Measurements from ENCODE around the gene PTPRK.

PTPRK gene

DNA sequence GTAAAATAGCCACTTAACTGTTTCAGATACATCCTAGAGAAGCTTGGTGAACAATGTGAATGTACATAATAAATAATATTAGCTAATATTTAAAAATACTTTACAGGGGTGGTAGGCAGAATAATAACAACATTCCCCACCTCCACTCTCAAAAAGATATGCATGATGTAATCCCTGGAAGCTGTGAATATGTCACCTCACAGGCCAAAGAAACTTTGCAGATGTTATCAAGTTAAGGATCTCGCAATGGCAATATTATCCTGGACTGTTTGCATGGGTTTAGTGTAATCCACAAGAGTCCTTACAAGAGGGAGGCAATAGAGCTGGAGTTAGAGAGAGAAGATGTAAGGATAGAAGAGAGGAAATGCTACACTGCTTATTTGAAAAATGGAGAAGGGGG, 7.0 kb upstream of the PTPRK start:
- in situ Hi-C loops (cut with HindIII; ENCODE audit: low sequenced_read_pairs) = no loop called here
- no peak overlapping the region for H3K4me3 ChIP-seq (ENCODE audit: low read depth, low read length)
- DNase-seq (ENCODE audit: low read depth, low spot score) = no peak
- TF ChIP-seq CTCF (IDR thresholded peaks at IDR 0.05; ENCODE audit: low read depth, low read length) = no peak

DNA sequence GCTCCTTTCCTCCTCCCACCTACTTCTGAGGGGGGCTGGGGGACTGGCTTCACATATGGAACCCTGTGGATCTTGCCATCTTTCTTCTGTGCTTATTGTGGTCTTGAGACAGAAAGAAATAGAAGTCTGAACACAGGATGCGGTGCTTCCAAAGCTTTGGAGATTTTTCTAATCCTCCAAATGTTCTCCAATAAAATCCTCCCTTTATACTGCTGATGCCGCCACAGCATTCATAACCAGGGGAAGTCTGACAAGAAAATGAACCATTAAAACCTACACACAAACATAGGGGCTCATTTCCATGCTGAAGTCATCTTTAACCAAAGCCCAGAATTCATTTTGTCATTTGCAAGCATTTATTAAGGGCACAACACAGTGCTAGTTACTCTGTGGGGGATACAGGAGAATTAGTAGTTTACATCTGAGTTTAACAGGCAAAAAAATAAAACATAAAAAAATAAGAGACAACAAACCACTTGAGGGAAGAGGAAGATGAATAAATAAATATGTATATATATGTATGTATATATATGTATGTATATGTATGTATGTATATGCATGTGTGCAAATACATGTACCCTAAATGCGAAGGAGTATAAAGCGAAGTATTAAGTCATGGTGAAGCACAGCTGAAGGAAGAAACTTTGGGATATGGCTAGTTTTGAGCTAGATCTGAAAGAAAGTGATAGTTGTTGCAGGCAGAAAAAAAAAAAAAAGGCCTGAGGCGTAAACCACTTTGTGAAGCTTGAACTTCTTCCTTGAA, 5.9 kb upstream of the PTPRK start:
- in situ Hi-C loops (cut with HindIII; ENCODE audit: low sequenced_read_pairs) = no loop called here
- no peak for DNase-seq (ENCODE audit: low read depth, low spot score)
- no peak overlapping the region for H3K4me3 ChIP-seq (ENCODE audit: low read depth, low read length)
- TF ChIP-seq CTCF (IDR thresholded peaks at IDR 0.05; ENCODE audit: low read depth, low read length) = no peak

- H3K4me3 ChIP-seq (ENCODE audit: low read depth, low read length) = no peak overlapping the region
- TF ChIP-seq CTCF (IDR thresholded peaks at IDR 0.05; ENCODE audit: low read depth, low read length) = no peak
- no peak for DNase-seq (ENCODE audit: low read depth, low spot score)
- in situ Hi-C loops (cut with HindIII; ENCODE audit: low sequenced_read_pairs) = no loop called here
Observed at GRCh38 chr6:128525406-128525805, 5.0 kb upstream of the PTPRK start.

DNA sequence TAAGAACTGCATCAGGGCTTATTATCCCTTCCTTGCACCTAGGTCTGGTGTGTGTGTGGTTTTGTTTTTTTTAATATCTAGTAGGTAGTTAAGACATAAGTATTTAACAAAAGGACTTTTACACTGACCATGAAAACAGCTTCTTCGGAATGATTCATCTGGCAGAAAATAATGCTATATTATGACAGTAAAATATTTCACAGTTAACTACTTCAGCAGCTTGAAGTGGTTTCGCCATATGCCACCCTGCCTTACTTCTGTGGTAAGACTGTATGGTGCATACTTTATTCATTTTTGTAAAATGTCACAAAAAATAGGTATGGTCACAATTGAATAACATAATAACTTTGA, 858 bp upstream of the PTPRK start:
- peak overlapping the region; percentile 95 for H3K4me3 ChIP-seq (ENCODE audit: low read depth, low read length)
- TF ChIP-seq CTCF (IDR thresholded peaks at IDR 0.05; ENCODE audit: low read depth, low read length) = no peak
- DNase-seq (ENCODE audit: low read depth, low spot score) = no peak
- in situ Hi-C loops (cut with HindIII; ENCODE audit: low sequenced_read_pairs) = no loop called here

DNA sequence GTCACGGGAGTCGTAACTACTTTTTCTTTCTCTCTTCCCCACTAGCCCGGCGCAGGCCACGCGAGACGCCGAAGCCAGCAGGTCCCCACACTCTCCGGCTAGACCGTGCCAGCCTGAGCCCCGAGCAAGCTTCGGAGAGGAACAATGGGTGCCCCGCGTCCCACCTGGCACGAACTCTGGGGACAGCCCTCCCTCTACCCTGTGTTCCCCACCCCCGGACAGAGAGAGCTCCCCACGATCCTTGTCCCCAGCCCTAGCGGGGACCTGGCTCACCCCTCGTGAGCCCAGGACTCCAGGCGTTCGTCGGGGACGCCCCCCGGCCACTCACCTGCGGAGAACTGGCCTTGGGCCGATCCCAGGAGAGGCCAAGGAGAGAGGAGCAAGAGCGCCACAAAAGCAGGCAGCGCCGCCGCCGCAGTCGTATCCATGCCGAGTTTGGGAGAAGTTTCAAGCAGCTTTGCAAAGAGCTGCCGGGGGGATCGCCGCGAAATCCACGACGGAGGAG, 416 bp downstream of the PTPRK start:
- in situ Hi-C loops (cut with HindIII; ENCODE audit: low sequenced_read_pairs) = no loop called here
- H3K4me3 ChIP-seq (ENCODE audit: low read depth, low read length) = peak overlapping the region; percentile 95
- DNase-seq (ENCODE audit: low read depth, low spot score) = no peak
- no peak for TF ChIP-seq CTCF (IDR thresholded peaks at IDR 0.05; ENCODE audit: low read depth, low read length)

DNA sequence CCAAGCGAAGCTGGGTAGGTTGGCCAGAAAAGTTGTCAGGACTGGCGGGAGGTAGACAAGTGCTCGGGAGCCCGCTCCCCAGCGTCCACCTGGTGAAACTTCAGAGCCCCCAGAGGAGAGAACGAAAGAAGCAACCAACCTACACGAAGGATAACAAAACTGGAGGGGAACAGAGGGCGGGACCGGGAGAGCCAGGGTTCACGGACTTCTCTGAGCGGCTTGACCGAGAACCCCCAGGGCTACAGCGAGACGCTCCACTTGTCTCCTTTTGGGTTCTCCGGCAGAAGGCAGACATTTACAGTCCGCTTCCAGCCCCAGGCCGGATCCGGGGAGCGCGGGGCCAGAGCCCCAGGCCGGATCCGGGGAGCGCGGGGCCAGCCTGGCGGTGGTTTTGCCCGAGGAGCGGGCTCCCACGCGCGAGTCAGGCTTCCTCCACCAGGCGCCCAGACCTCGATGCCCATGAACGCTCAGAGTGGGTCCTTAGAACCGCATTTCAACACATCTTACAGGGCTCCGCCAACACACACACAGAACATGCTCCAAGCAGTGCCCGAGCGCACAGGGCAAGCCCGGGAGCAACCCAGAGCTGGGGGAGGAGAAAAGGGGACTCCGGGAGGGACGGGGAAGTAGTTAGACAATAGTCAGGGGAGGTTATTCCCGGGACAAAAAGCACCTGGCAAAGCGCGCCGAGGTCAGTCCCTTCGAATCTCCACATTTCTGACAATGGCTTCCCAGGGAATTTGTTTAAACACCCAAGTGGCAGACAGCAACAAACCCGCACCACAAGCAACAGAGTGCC, 1.1 kb downstream of the PTPRK start:
- in situ Hi-C loops (cut with HindIII; ENCODE audit: low sequenced_read_pairs) = no loop called here
- peak; percentile 27 for TF ChIP-seq CTCF (IDR thresholded peaks at IDR 0.05; ENCODE audit: low read depth, low read length)
- H3K4me3 ChIP-seq (ENCODE audit: low read depth, low read length) = peak overlapping the region; percentile 95
- peak; percentile 67 for DNase-seq (ENCODE audit: low read depth, low spot score)
